Stimulated activated CD4-positive, alpha-beta T cell treated with anti-CD3 and anti-CD28 coated beads, TNF-alpha, amount 100 ng/mL, for 4 hours (primary cell): ENCODE results near the gene FAM236C.
"Not testable (repeated sequence)": the region's sequence is repeated elsewhere in the genome, so short reads cannot be mapped to it uniquely, and the experiment has no call there.

Experiments
- DNase-seq, 3 experiments: peaks; one replicate each; pipeline ENCODE4 v3.0.0-alpha.2; 2020; ENCODE audit warnings: low read depth in 3 of 3

The FAM236C gene

GRCh38 chrX:72912315-72912714 lies at the start of gene FAM236C:
TSS of gene FAM236C (plus strand) at chrX:72912615. CDS start at chrX:72912715, 100 bp downstream.
- DNase-seq: not testable (repeated sequence)

- DNase-seq: not testable (repeated sequence)
Measured at GRCh38 chrX:72882898-72883297, 29.5 kb upstream of the FAM236C start.

- DNase-seq: not testable (repeated sequence)
Measured at GRCh38 chrX:72889740-72890139, 22.7 kb upstream of the FAM236C start.

DNA sequence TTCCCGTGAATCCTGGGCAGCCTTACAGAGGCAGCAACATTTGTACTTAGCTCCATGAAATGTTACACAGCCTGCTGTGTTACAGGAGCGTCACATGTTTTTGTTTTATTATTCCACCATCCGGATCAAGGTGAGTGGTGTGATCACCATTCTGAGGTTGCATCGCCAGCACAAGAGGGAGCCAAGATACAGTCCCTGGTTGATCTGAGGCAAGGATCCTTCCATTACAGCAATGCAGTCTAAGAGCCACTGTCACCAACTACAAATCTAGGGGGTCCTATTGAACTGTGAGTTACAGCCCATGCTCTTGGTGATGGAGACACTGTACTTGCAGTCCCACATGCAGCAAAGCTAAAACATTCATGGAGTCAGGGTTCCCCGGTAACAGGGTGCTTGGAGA lies 3.7 kb downstream of the FAM236C start:
- DNase-seq: not testable (repeated sequence)

DNA sequence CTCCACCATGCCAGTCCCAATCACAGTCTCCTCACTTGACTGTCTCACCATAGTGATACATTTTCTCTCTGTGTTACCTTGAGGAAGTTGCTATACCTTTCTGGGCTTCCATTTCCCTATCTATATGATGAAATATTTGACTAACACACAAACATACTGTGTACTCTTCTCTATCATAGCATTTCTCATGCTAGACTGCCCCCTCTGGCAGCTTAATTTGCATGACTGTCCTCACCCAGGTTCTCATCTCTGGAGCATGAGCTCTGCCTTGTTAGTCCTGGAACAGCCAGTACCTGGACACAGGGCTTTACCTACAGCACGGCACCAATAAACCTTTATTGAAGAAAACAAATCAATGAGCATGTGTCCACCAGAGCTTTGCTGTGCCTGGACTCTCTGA lies 19.9 kb downstream of the FAM236C start:
- DNase-seq: not testable (repeated sequence)

- DNase-seq: not testable (repeated sequence)
Measured at GRCh38 chrX:72936455-72936854, 24.0 kb downstream of the FAM236C start.

DNA sequence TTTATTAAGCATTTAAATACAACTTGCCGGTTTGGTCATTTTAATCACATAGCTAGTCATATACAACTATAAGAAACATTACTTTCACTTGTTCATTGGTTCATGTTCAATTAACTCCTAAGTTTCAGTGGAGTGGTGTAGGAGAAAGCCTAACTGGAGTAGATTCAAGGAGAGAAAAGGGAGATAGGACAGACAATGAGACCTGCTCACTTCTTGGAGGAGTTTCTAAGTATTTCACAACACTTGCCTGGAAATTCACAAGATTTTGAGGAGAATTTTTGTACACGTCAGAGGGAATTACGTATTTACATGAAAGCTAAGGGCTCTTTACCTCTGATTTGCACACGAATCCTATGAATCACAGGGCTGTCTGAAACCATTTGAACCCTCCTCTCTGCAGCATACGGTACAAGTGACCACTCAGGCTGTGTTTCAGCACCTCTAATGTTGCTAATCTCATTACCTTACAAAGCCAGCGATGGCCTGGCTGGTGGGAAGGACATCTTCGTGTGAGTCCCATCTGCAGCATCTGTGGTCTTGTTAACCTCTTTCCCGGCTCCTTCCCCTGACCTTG lies 24.6 kb downstream of the FAM236C start:
- DNase-seq: not testable (repeated sequence)

DNA sequence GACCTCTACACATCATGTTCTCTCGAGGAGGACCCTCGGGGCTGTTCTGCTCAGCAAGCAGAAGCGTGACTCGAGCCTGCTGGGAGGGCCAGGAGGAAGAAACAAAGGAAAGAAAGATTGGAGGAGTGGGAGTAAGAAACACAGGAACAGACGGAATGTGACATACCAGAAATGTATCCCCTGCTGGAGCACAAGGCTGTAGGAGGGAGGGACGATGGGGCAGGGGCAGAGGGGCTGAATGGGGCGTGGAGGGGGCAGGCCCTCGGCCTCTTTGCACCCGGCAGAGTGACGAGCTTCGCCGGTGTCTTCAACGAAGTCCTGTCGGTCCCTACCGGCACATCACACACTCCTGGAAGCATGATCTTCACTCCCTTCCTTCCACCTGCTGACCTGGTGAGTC lies 25.5 kb downstream of the FAM236C start, which contains the start of gene FAM236A:
Gene FAM236A, plus strand, starts transcription at position 301 of the 400 bp plus-strand sequence. Its CDS starts 57 bp downstream, at position 358.
- DNase-seq: not testable (repeated sequence)

- DNase-seq: not testable (repeated sequence)
Measured at GRCh38 chrX:72942272-72942671, 29.9 kb downstream of the FAM236C start.

DNA sequence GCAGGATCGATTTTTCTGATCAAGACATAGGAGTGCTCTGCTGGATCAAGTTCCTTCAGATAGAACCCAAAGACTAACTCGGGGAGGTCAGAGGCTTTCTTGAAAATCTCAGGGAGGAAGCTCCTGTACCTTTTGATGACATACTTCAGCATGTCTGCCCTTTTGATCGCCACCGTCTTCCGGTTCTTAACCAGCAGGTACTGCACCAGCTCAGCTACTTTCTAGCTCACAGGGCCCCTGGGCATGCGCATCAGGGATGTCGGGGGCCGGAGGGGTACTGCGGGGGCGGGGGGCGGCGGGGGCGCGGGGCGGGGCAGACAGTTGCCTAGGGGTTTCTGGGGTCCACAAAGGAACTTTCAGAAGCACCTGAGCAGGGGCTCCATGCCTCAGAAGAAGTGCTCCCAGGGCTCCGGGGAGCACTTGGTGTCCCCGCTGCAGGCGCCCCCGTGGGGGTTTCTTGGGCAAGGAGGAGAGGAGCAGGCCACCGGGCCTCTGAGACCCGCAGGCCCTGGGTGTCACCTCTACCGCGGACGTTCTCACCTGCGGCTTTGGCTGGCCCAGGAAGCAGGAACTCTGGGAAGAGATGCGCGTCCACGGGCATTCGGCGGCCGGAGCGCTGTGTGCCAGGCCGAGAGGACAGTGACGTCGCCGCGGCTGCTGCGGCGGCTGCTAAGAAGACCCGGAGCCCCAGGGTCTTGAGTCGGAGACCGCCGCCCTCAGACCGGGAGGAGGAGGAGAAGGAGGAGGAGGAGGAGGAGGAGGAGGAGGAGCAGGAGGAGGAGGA lies 30.8 kb downstream of the FAM236C start:
- DNase-seq: not testable (repeated sequence)

DNA sequence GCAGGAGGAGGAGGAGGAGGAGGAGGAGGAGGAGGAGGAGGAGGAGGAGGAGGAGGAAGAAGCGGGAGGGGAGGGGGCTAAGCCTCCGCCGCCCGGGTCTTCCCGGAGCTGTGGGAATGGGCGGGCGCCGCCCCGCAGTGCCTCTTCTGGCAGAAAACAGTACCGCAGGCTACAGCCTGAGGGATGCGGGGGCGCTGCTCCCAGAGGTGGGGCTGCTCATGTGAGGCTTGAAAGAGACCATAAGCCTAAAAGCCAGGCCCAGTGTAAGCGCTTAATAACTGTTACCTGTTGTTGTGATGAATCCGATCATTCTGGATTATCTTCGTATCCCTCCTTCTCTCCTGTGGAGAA lies 31.4 kb downstream of the FAM236C start, which contains the start of gene DMRTC1:
Gene DMRTC1, minus strand, starts transcription at position 19 of the 351 bp plus-strand sequence. CDS start 68,143 bp downstream, outside the sequence.
- DNase-seq: not testable (repeated sequence)

DNA sequence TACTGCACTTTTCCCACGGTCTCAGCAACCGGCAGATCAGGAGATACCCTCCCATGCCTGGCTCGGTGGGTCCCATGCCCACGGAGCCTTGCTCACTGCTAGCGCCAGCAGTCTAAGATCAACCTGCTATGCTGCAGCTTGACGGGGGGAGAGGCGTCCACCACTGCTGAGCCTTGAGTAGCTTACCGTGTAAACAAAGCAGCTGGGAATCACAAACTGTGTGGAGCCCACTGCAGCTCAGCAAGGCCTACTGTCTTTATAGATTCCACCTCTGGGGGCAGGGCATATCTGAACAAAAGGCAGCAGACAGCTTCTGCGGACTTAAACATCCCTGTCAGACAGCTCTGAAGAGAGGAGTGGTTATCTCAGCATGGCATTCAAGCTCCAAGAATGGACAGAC lies 47.6 kb downstream of the FAM236C start:
- not testable (repeated sequence) for DNase-seq
